Mucosa of stomach (tissue), 1 donor: Measurements from ENCODE around the gene CCDC30.

Experiments used
- H3K27me3 ChIP-seq: one replicate; pipeline ENCODE4 v1.7.0; 2013; ENCODE audit warnings: mild to moderate bottlenecking, low read length; ENCODE audit not compliant: control insufficient read depth, insufficient read depth
- H3K36me3 ChIP-seq: one replicate; pipeline ENCODE4 v1.7.0; 2013; ENCODE audit warnings: low read length; ENCODE audit not compliant: control insufficient read depth, insufficient read depth
- H3K4me1 ChIP-seq: one replicate; pipeline ENCODE4 v1.7.0; 2013; ENCODE audit warnings: mild to moderate bottlenecking, low read length; ENCODE audit not compliant: control insufficient read depth, insufficient read depth
- H3K4me3 ChIP-seq: one replicate; pipeline ENCODE4 v1.7.0; 2013; ENCODE audit warnings: low read length
- H3K9ac ChIP-seq: one replicate; pipeline ENCODE4 v1.7.0; 2013; ENCODE audit warnings: mild to moderate bottlenecking, low read length, moderate library complexity
- H3K9me3 ChIP-seq: one replicate; pipeline ENCODE4 v1.7.0; 2013; ENCODE audit warnings: mild to moderate bottlenecking, low read length, moderate library complexity; ENCODE audit not compliant: control insufficient read depth
- donor health status: Pancreatic carcinoma.

Gene CCDC30

DNA sequence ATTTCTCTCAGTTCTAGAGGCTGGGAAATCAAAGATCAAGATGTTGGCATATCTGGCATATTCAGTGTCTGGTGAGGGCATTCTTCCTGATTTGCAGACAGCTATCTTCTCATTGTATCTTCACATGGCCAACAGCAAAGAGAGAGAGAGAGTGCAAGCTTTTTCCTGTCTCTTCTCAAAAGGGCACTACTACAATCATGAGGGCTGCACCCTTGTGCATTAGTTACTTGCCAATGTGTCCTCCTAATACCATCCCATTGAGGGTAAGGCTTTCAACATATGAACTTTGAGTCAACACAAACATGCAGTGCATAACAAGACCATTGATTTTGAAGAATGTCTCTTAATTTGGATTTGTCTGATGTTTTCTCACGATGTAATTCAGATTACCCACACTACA lies 78.0 kb downstream of the CCDC30 start:
- no peak overlapping the region for H3K4me3 ChIP-seq
- H3K36me3 ChIP-seq: no peaks in the 10 kb centered on the region
- H3K27me3 ChIP-seq: no peaks in the 10 kb centered on the region
- H3K9ac ChIP-seq: no peak overlapping the region
- no peaks in the 10 kb centered on the region for H3K9me3 ChIP-seq
- no peaks in the 10 kb centered on the region for H3K4me1 ChIP-seq

DNA sequence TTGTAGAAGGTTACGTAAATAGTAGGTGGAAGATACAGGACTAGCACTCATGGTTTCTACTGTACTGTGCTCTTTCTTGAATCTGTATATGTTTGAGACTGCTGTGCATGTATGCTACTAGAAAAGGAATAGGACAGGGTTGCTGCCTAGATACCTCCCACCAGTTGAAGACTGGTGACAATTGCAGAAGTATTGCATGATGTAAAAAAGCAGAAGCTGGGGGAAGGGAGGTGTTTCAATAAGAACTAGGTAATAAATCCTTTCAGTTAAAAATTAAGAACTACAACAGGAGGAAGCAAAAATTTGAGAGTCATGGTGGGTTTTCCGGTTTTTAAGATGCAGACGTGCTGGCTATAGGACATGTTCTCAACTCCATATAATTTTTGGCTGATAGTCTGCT lies 88.1 kb downstream of the CCDC30 start:
- Histone ChIP-seq H3K4me3 (no peak overlapping the region), H3K9me3 (no peaks in the 10 kb centered on the region), H3K9ac (no peak overlapping the region), H3K36me3 (no peaks in the 10 kb centered on the region), H3K4me1 (no peaks in the 10 kb centered on the region), H3K27me3 (no peaks in the 10 kb centered on the region)

DNA sequence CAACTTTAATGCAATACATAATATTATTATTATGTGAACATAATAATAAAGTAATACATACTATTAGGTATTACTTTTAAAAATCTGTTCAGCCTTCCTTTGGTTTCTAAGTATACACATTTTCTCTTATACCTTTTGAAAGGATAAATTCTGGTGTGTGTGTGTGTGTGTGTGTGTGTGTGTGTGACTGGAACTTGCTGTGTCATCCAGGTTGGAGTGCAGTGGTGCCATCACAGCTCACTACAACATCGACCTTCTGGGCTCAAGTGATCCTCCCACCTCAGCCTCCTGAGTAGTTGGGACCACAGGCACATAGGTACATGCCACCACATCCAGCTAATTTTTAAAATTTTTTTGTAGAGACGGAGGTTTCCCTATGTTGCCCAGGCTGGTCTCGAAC lies 88.5 kb downstream of the CCDC30 start:
- Histone ChIP-seq H3K9ac (no peak overlapping the region), H3K27me3 (no peaks in the 10 kb centered on the region), H3K4me3 (no peak overlapping the region), H3K9me3 (no peaks in the 10 kb centered on the region), H3K4me1 (no peaks in the 10 kb centered on the region), H3K36me3 (no peaks in the 10 kb centered on the region)

DNA sequence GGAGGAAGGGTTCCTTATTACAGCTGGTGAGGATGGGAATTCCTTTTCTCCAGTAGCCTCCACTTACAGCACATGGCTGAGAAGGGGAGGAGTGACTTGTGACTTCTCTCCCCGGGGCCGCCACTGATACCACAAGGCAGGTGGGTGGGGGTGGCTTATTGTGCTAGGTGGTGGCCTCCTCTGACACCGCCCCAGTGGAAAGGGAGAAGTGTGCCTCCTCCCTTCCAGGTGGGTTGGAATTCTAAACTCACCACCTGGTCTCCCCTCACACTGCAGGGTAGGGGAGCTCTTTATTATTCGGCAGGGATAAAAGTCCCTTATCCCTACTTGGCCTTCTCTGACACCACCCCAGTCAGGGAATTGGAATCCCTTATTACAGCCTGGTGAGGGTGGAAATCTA lies 89.5 kb downstream of the CCDC30 start:
- Histone ChIP-seq H3K9me3 (no peaks in the 10 kb centered on the region), H3K4me1 (no peaks in the 10 kb centered on the region), H3K27me3 (no peaks in the 10 kb centered on the region), H3K4me3 (no peak overlapping the region), H3K36me3 (no peaks in the 10 kb centered on the region), H3K9ac (no peak overlapping the region)

DNA sequence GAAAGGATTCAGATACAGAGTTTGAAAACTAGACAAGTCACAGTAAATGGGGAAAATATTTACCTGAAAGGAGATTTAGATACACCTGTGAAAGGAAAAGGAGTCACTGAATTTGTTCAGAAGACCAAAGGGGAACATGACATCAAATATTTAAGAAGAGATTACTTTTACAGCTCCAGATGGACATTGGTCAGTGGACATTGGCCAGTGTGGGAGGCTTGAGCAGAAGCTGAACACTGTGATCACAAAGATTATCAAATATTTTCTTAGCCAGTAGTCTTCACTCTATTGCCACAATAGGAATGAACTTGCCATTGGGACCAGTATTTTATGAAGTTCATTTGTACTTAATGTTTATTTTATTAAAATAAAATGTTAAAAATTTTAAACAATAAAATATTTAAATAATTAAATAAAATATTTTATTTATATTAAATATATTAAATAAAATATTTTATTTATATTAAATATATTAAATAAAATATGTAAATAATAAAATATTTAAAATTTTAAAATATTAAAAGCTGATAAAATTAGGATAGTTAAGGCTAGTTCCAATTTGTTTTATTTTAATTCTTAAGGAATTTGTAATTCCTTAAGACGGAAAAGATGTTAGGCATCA lies 94.3 kb downstream of the CCDC30 start:
- Histone ChIP-seq H3K9me3 (no peaks in the 10 kb centered on the region), H3K9ac (no peak overlapping the region), H3K4me1 (no peaks in the 10 kb centered on the region), H3K4me3 (no peak overlapping the region), H3K36me3 (no peaks in the 10 kb centered on the region), H3K27me3 (no peaks in the 10 kb centered on the region)

DNA sequence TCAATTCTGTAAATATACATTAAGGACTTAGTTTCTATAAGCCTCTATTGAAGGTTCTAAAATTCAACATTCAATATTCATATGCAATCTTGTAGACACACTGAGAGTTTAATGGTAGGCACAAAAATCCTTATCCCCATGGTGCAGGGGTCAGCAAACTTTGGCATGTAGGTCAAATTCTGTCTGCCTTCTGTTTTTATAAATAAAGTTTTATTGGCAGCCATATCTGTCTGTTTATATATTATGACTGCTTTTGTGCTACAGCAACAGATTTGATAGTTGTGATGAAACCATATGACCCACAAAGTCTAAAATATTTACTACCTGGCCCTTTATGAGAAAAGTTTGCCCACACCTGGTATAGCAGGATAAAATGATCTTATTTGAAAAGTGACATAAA lies 104.0 kb downstream of the CCDC30 start:
- Histone ChIP-seq H3K4me1 (no peaks in the 10 kb centered on the region), H3K4me3 (no peak overlapping the region)

DNA sequence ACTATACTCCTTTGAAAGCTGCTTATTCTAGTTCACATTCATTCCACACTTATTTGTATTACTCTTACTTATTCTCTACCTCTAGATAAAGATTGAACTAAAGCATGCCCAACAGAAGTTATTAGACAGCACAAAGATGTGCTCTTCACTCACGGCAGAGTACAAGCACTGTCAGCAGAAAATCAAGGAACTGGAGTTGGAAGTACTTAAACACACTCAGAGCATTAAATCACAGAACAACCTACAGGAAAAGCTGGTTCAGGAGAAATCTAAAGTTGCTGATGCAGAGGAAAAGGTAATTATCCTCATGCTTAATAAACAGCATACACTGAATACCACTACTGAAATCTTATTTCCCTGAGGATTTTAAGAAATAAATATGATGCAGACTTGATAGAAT lies 113.8 kb downstream of the CCDC30 start:
- Histone ChIP-seq H3K9me3 (no peaks in the 10 kb centered on the region), H3K27me3 (no peaks in the 10 kb centered on the region), H3K4me1 (no peaks in the 10 kb centered on the region), H3K36me3 (no peaks in the 10 kb centered on the region), H3K9ac (no peak overlapping the region), H3K4me3 (no peak overlapping the region)

More for the DNA sequence above, 104.0 kb downstream of the CCDC30 start:
- no peaks in the 10 kb centered on the region for H3K27me3 ChIP-seq
- no peaks in the 10 kb centered on the region for H3K36me3 ChIP-seq
- no peak overlapping the region for H3K9ac ChIP-seq
- H3K9me3 ChIP-seq: no peaks in the 10 kb centered on the region

DNA sequence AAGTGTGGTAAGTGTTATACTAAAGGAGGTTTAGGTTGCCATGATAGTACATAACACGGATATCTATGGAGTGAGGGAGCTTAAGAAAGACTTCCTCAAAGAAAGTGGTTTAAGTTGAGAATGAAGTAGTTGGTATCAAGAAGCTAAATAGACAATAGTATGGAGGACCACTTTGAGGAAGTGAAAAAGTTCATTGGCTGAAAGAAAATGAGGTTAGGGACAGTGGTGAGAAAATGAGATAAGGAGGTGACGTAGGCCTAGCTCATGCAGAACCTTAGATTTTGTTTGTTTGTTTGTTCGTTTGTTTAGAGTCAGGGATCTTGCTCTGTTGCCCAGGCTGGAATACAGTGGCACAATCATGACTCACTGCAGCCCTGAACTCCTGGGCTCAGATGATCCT lies 122.9 kb downstream of the CCDC30 start:
- Histone ChIP-seq H3K9ac (no peak overlapping the region), H3K4me3 (no peak overlapping the region), H3K27me3 (no peaks in the 10 kb centered on the region), H3K36me3 (no peaks in the 10 kb centered on the region), H3K4me1 (no peaks in the 10 kb centered on the region), H3K9me3 (no peaks in the 10 kb centered on the region)

DNA sequence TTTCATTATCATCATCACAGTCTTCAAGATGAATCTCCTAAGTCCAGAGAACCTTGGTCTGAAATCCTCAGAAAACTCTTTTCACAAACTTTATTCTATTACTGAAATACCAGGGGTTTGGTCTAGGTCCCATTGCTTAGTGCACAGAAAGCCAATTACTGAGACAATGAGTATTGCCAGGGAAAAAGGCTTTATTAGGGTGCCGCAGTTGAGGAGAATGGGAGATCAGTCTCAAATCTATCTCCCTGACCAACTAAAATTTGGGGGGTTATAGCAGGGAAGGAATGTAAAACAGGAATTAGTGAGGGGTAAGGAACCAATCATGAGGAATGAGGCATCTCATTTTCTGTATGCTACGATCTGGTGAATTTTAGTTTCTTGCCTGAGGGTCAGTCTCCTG lies 124.7 kb downstream of the CCDC30 start:
- no peak overlapping the region for H3K4me3 ChIP-seq
- no peaks in the 10 kb centered on the region for H3K4me1 ChIP-seq
- no peaks in the 10 kb centered on the region for H3K27me3 ChIP-seq
- no peaks in the 10 kb centered on the region for H3K36me3 ChIP-seq
- H3K9ac ChIP-seq: no peak overlapping the region
- H3K9me3 ChIP-seq: no peaks in the 10 kb centered on the region

DNA sequence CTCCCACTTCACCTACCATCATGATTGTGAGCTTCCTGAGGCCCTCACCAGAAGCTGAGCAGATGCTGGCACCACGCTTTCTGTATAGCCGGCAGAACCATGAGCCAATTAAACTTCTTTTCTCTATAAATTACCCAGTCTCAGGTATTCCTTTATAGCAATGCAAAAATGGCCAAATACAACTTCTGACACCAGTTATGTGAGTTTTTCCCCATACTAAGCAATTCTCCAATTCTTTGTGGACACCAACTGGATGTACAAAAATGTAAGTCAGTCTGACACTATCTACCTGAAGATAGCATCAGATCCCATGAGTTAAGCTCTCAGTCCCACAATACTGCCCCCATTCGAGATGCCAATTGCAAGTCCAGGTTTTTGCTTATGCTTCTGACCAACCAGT lies 129.7 kb downstream of the CCDC30 start:
- H3K36me3 ChIP-seq: no peaks in the 10 kb centered on the region
- no peak overlapping the region for H3K4me3 ChIP-seq
- H3K4me1 ChIP-seq: no peaks in the 10 kb centered on the region
- no peaks in the 10 kb centered on the region for H3K27me3 ChIP-seq
- no peaks in the 10 kb centered on the region for H3K9me3 ChIP-seq
- H3K9ac ChIP-seq: no peak overlapping the region

DNA sequence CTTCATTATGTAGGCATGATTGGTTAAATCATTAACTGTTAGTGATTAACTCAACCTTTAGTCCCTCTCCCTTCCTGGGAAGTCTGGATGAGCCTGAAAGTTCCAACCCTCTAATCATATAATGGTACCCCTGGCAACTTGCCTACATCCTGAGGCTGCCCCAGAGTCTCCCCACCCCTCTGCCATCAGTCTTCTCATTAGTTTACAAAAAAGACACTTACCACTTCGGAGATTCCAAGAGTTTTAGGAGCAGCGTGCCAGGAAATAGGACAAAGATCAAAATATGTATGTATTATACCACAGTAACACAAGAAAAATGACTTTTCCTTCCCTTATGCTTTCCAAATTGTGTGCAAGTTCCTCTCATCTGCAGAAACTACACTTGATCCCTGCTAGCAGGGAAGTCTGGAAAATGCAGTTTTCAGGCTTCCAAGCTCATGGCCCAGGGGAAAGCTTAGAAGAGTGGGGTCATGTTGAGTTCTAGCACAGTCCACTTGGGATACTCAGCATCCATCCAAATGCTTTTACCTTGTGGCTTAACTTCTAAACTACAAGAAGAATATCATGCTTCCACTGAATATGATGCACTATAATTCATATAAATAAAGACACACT lies 130.5 kb downstream of the CCDC30 start:
- Histone ChIP-seq H3K9ac (no peak overlapping the region), H3K9me3 (no peaks in the 10 kb centered on the region), H3K36me3 (no peaks in the 10 kb centered on the region), H3K4me3 (no peak overlapping the region), H3K27me3 (no peaks in the 10 kb centered on the region), H3K4me1 (no peaks in the 10 kb centered on the region)

DNA sequence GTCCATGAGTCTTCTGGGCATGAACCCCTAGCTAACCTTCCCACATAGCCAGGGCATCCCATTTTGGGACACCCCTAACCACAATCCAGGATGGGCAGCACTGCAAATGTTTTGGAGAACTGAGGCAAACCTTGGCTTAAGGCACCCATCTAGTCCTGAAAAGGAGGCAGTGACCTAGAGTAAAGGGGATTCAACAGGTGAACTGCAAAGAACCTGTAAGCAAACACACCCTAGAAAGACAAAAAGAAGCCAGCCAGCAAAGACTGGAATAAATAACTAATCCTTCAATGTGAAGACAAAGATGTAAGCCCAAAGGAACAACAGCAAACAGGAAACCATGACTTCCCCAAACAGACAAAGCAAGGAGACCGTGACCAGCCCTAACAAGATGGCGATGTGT lies 138.4 kb downstream of the CCDC30 start:
- Histone ChIP-seq H3K9ac (no peak overlapping the region), H3K9me3 (no peaks in the 10 kb centered on the region), H3K36me3 (no peaks in the 10 kb centered on the region), H3K27me3 (no peaks in the 10 kb centered on the region), H3K4me3 (no peak overlapping the region), H3K4me1 (no peaks in the 10 kb centered on the region)

DNA sequence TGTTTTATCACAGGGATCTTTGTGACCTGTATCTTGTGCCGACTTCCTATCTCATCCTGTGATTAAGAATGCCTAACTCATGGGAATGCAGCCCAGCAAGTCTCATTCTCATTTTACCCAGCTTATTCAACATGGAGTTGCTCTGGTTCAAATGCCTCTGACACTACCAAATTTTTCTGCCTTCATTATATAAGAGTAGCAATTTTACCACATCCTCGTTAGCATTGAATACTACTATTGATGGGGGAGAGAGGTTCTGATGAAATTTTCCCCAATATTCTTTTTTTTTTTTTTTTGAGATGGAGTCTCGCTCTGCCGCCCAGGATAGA lies 150.7 kb downstream of the CCDC30 start:
- no peak overlapping the region for H3K4me3 ChIP-seq
- H3K9me3 ChIP-seq: no peaks in the 10 kb centered on the region
- no peak overlapping the region for H3K9ac ChIP-seq
- no peaks in the 10 kb centered on the region for H3K36me3 ChIP-seq
- no peaks in the 10 kb centered on the region for H3K27me3 ChIP-seq
- no peaks in the 10 kb centered on the region for H3K4me1 ChIP-seq
